ENCODE results near the gene GDPGP1. TPM values are rescaled to one million over a fixed set of nuclear protein-coding genes. Genes with fewer than 3 reads are reported as not detected.

The GDPGP1 gene
- total and polyA plus RNA-seq, 9 of the 15 experiments (the other 6 are each of a cell fraction or from before 2014, with no cell fraction given) = 0.78 to 6.1 (median 2.8) TPM

DNA sequence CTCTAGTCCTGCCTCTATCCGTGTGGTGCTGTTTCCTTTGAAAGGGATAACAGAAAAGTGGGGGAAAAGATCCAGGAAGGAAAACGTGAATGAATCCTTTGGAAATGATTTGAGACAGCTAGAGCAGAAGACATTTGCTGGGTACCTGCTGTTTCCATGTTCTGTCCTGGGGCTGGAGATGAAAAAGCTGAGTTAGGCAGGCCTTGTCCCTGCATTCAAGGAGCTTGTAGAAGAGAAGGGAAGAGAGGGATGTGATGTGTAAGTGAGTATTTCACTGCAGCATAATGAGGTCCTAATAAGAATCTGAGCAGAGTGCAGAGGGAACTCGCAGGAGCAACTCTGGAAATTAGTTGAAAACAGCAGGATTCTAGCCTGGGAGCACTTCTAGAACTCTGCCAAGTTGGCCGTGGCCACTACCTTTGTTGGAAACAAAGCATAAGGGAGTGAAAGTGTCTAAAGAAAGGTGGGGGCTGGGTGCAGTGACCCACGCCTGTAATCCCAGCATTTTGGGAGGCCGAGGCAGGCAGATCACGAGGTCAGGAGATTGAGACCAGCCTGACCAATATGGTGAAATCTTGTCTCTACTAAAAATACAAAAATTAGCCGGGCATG, 46.6 kb upstream of the GDPGP1 start (continued):
- TF ChIP-seq, protein P1, sequence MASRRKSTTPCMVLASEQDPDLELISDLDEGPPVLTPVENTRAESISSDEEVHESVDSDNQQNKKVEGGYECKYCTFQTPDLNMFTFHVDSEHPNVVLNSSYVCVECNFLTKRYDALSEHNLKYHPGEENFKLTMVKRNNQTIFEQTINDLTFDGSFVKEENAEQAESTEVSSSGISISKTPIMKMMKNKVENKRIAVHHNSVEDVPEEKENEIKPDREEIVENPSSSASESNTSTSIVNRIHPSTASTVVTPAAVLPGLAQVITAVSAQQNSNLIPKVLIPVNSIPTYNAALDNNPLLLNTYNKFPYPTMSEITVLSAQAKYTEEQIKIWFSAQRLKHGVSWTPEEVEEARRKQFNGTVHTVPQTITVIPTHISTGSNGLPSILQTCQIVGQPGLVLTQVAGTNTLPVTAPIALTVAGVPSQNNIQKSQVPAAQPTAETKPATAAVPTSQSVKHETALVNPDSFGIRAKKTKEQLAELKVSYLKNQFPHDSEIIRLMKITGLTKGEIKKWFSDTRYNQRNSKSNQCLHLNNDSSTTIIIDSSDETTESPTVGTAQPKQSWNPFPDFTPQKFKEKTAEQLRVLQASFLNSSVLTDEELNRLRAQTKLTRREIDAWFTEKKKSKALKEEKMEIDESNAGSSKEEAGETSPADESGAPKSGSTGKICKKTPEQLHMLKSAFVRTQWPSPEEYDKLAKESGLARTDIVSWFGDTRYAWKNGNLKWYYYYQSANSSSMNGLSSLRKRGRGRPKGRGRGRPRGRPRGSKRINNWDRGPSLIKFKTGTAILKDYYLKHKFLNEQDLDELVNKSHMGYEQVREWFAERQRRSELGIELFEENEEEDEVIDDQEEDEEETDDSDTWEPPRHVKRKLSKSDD (conservative IDR thresholded peaks at IDR 0.05; ENCODE audit: low read length) = no peak
- TF ChIP-seq ZFP30 (CRISPR knock-in tag; IDR thresholded peaks at IDR 0.05; ENCODE audit: borderline replicate concordance) (no peak), MIER1 (IDR thresholded peaks at IDR 0.05; ENCODE audit: low read depth) (no peak), TARDBP (IDR thresholded peaks at IDR 0.05) (no peak), NUFIP1 (IDR thresholded peaks at IDR 0.05; ENCODE audit: partially characterized antibody) (no peak), ZNF232 (CRISPR knock-in tag; IDR thresholded peaks at IDR 0.05) (no peak)
- TF ChIP-seq, protein P2, sequence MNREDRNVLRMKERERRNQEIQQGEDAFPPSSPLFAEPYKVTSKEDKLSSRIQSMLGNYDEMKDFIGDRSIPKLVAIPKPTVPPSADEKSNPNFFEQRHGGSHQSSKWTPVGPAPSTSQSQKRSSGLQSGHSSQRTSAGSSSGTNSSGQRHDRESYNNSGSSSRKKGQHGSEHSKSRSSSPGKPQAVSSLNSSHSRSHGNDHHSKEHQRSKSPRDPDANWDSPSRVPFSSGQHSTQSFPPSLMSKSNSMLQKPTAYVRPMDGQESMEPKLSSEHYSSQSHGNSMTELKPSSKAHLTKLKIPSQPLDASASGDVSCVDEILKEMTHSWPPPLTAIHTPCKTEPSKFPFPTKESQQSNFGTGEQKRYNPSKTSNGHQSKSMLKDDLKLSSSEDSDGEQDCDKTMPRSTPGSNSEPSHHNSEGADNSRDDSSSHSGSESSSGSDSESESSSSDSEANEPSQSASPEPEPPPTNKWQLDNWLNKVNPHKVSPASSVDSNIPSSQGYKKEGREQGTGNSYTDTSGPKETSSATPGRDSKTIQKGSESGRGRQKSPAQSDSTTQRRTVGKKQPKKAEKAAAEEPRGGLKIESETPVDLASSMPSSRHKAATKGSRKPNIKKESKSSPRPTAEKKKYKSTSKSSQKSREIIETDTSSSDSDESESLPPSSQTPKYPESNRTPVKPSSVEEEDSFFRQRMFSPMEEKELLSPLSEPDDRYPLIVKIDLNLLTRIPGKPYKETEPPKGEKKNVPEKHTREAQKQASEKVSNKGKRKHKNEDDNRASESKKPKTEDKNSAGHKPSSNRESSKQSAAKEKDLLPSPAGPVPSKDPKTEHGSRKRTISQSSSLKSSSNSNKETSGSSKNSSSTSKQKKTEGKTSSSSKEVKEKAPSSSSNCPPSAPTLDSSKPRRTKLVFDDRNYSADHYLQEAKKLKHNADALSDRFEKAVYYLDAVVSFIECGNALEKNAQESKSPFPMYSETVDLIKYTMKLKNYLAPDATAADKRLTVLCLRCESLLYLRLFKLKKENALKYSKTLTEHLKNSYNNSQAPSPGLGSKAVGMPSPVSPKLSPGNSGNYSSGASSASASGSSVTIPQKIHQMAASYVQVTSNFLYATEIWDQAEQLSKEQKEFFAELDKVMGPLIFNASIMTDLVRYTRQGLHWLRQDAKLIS (CRISPR knock-in tag; IDR thresholded peaks at IDR 0.05) = no peak
- TF ChIP-seq, protein P3, sequence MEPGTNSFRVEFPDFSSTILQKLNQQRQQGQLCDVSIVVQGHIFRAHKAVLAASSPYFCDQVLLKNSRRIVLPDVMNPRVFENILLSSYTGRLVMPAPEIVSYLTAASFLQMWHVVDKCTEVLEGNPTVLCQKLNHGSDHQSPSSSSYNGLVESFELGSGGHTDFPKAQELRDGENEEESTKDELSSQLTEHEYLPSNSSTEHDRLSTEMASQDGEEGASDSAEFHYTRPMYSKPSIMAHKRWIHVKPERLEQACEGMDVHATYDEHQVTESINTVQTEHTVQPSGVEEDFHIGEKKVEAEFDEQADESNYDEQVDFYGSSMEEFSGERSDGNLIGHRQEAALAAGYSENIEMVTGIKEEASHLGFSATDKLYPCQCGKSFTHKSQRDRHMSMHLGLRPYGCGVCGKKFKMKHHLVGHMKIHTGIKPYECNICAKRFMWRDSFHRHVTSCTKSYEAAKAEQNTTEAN (CRISPR knock-in tag; IDR thresholded peaks at IDR 0.05) = no peak
- TF ChIP-seq, protein P4, sequence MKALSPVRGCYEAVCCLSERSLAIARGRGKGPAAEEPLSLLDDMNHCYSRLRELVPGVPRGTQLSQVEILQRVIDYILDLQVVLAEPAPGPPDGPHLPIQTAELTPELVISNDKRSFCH (CRISPR knock-in tag; IDR thresholded peaks at IDR 0.05) = no peak
- TF ChIP-seq, protein P4 (tag; IDR thresholded peaks at IDR 0.05) = no peak

Measured in K562 (cell line).